ENCODE measurements around the gene SLC7A7. TPM values are rescaled to one million over a fixed set of nuclear protein-coding genes. Genes with fewer than 3 reads are reported as not detected.

The SLC7A7 gene
- polyA plus RNA-seq, 3 donors: 262 to 425 (median 371) TPM

DNA sequence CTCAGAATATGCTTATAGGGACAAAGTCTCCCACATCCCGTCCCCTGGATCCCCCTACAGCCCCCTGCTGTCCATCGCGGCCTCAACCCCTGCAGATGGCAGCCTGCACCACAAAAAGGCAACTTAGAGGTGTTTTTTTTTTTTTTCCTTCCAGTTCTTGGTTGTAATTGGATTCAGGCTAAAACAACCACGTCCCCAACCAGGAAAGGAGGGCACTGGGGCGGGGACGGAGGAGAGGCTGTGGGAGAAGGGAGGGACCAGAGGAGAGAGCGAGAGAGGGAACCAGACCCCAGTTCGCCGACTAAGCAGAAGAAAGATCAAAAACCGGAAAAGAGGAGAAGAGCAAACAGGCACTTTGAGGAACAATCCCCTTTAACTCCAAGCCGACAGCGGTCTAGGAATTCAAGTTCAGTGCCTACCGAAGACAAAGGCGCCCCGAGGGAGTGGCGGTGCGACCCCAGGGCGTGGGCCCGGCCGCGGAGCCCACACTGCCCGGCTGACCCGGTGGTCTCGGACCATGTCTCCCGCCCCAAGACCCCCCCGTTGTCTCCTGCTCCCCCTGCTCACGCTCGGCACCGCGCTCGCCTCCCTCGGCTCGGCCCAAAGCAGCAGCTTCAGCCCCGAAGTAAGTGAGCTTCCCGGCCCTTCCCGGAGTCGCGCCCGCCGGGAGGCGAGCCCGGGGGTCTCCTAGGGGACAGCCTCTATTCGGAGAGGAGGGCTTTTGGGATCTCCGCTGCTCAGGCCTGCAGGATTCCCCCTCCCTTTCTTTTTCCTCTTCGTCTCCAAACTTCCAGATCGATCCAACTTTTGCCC lies 21.3 kb upstream of the SLC7A7 start, which contains the start of gene MMP14:
TSS of gene MMP14 (plus strand) at position 285 of the 813 bp plus-strand sequence. CDS start at position 518, 233 bp downstream.
- H3K4me3 ChIP-seq (replicated peaks in 1 of 3; ENCODE audit: low read depth in 2 of 3, low read length in 3 of 3): peak within 1 kb of the TSS; percentile 44 to 82 (median 77)
- intact Hi-C loops (cut with micrococcal nuclease): no loop called here
- peak within 1 kb of the TSS; percentile 88 for H2AFZ ChIP-seq (ENCODE audit: insufficient read depth, low read depth, low read length, poor library complexity, severe bottlenecking)
- Mint-ChIP-seq H3K36me3 (peaks cover 33 to 37% of the 10 kb centered on the region in 2 donors), H3K9me3 (peaks cover 3 to 12% (median 7%) of the 10 kb centered on the region in 7 donors), H3K4me1 (peaks cover 38% of the 10 kb centered on the region), H3K27me3 (ENCODE audit: low read depth in 3 of 3) (peaks cover 23 to 31% (median 23%) of the 10 kb centered on the region in 3 donors), H3K27ac (peak within 1 kb of the TSS; percentile 78 to 95 (median 84)), H3K4me3 (peak within 1 kb of the TSS; percentile 100)
- peaks cover 0 to 3% of the 10 kb centered on the region in 2 donors for H3K9me3 ChIP-seq (replicated peaks in 1 of 2; ENCODE audit: control insufficient read depth in 1 of 2, insufficient read depth in 1 of 2, low read length in 2 of 2)
- H3K4me1 ChIP-seq (ENCODE audit: control insufficient read depth in 1 of 2, insufficient read depth in 2 of 2, low read length in 2 of 2): peaks cover 29 to 43% of the 10 kb centered on the region in 2 donors
- H3K79me2 ChIP-seq (ENCODE audit: insufficient read depth, low read length): no peaks in the 10 kb centered on the region
- peaks cover 17 to 22% of the 10 kb centered on the region in 2 donors for H3K36me3 ChIP-seq (replicated peaks in 1 of 2; ENCODE audit: control insufficient read depth in 1 of 2, insufficient read depth in 2 of 2, low read length in 2 of 2)
- WGBS (ENCODE audit: insufficient coverage): 3% methylated on average over 35 of the region's 46 CpGs
- H4K20me1 ChIP-seq (ENCODE audit: insufficient read depth, low read length): no peaks in the 10 kb centered on the region
- peak within 1 kb of the TSS; percentile 98 for H3K4me2 ChIP-seq (replicated peaks; ENCODE audit: extremely low read depth, low read length, poor library complexity, severe bottlenecking)
- peak in 1 of 3 donors; percentile 33 for DNase-seq
- peak within 1 kb of the TSS; percentile 68 for H3K9ac ChIP-seq (ENCODE audit: insufficient read depth, low read length, poor library complexity, severe bottlenecking)
- H3K27me3 ChIP-seq (ENCODE audit: control insufficient read depth in 2 of 2, insufficient read depth in 2 of 2, low read length in 2 of 2): peaks cover 0 to 21% of the 10 kb centered on the region in 2 donors
- TF ChIP-seq, protein P1, sequence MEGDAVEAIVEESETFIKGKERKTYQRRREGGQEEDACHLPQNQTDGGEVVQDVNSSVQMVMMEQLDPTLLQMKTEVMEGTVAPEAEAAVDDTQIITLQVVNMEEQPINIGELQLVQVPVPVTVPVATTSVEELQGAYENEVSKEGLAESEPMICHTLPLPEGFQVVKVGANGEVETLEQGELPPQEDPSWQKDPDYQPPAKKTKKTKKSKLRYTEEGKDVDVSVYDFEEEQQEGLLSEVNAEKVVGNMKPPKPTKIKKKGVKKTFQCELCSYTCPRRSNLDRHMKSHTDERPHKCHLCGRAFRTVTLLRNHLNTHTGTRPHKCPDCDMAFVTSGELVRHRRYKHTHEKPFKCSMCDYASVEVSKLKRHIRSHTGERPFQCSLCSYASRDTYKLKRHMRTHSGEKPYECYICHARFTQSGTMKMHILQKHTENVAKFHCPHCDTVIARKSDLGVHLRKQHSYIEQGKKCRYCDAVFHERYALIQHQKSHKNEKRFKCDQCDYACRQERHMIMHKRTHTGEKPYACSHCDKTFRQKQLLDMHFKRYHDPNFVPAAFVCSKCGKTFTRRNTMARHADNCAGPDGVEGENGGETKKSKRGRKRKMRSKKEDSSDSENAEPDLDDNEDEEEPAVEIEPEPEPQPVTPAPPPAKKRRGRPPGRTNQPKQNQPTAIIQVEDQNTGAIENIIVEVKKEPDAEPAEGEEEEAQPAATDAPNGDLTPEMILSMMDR (IDR thresholded peaks at IDR 0.05): no peak
- peak within 1 kb of the TSS; percentile 14 to 15 for H3K27ac ChIP-seq (ENCODE audit: low read depth in 1 of 2, low read length in 2 of 2)

DNA sequence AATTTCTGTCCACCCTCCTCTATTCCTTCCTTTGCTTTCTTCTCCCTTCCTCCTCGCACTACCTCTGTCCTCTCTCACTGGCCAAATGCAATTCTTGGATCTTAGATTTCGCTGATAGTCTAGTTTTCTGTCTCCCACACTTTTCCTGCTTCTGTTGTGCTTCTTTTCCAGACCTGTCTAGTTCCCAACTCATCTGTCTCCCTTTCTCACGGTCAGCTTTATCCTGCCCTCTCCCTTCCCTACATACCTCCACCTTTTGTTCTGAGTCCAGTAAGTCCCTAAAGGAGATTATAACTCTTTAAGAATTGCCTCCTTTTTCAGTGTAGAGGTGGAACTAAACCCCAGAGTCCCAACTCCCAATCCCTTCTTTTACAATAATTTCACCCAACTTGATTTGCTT lies 20.3 kb upstream of the SLC7A7 start:
- Mint-ChIP-seq H3K36me3 (peaks cover 36 to 38% of the 10 kb centered on the region in 2 donors), H3K27me3 (ENCODE audit: low read depth in 3 of 3) (peaks cover 23 to 27% (median 23%) of the 10 kb centered on the region in 3 donors), H3K4me1 (peaks cover 37% of the 10 kb centered on the region), H3K27ac (no peak overlapping the region), H3K4me3 (peak overlapping the region in 1 of 2 donors; percentile 50), H3K9me3 (peaks cover 2 to 8% (median 5%) of the 10 kb centered on the region in 7 donors)
- Histone ChIP-seq H3K9ac (ENCODE audit: insufficient read depth, low read length, poor library complexity, severe bottlenecking) (no peak overlapping the region), H3K79me2 (ENCODE audit: insufficient read depth, low read length) (peaks cover 3% of the 10 kb centered on the region), H3K4me3 (replicated peaks in 1 of 3; ENCODE audit: low read depth in 2 of 3, low read length in 3 of 3) (no peak overlapping the region), H3K4me1 (ENCODE audit: control insufficient read depth in 1 of 2, insufficient read depth in 2 of 2, low read length in 2 of 2) (peaks cover 33 to 52% of the 10 kb centered on the region in 2 donors), H2AFZ (ENCODE audit: insufficient read depth, low read depth, low read length, poor library complexity, severe bottlenecking) (no peak overlapping the region), H3K27me3 (ENCODE audit: control insufficient read depth in 2 of 2, insufficient read depth in 2 of 2, low read length in 2 of 2) (peaks cover 0 to 21% of the 10 kb centered on the region in 2 donors), H3K4me2 (replicated peaks; ENCODE audit: extremely low read depth, low read length, poor library complexity, severe bottlenecking) (no peak overlapping the region), H3K9me3 (replicated peaks in 1 of 2; ENCODE audit: control insufficient read depth in 1 of 2, insufficient read depth in 1 of 2, low read length in 2 of 2) (no peaks in the 10 kb centered on the region), H4K20me1 (ENCODE audit: insufficient read depth, low read length) (no peaks in the 10 kb centered on the region), H3K36me3 (replicated peaks in 1 of 2; ENCODE audit: control insufficient read depth in 1 of 2, insufficient read depth in 2 of 2, low read length in 2 of 2) (peaks cover 17 to 22% of the 10 kb centered on the region in 2 donors), H3K27ac (ENCODE audit: low read depth in 1 of 2, low read length in 2 of 2) (no peak overlapping the region)
- DNase-seq: no peak
- intact Hi-C loops (cut with micrococcal nuclease): no loop called here
- TF ChIP-seq, protein P1 (IDR thresholded peaks at IDR 0.05): no peak
- 95% methylated on average over 2 of the region's 3 CpGs for WGBS (ENCODE audit: insufficient coverage)

Data from CD14-positive monocyte (primary cell).